Measurements from ENCODE around the gene KRT82. TPM values are rescaled to one million over a fixed set of nuclear protein-coding genes. Genes with fewer than 3 reads are reported as not detected.
"Not testable (repeated sequence)": the region's sequence is repeated elsewhere in the genome, so short reads cannot be mapped to it uniquely, and the experiment has no call there.

The KRT82 gene
- total and polyA plus RNA-seq, 7 experiments from 2014 or later, result not detected

DNA sequence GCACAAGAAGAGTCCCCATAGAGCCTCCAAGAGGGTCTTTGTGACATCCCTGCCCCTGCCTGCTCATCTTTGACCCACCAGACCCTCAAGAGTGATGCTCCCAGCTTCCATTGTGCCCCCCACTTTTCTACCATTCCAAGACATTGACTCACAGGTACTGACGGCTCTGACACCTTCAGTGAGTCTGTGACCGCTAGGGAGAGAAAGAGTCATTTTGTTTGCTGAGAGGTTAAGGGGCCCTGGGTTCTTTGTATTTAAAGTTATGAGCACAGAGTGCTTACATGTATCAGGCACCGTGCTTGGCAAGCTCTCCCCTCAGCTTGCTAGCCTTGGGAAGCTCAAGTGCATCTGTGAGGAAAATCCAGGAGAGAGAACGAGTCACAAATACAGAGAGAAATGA lies 7.1 kb upstream of the KRT82 start:
- Mint-ChIP-seq H3K27me3 (peaks cover 0 to 23% (median 10%) of the 10 kb centered on the region in 5 donors), H3K4me3 (no peak overlapping the region), H3K4me1 (no peaks in the 10 kb centered on the region), H3K9me3 (peaks cover 0 to 11% (median 0%) of the 10 kb centered on the region in 11 donors), H3K36me3 (no peaks in the 10 kb centered on the region), H3K27ac (no peak overlapping the region)
- Histone ChIP-seq H3K9me3 (ENCODE audit: control insufficient read depth in 2 of 3, low read length in 3 of 3) (no peaks in the 10 kb centered on the region), H3K27me3 (ENCODE audit: control insufficient read depth in 2 of 2, insufficient read depth in 2 of 2, low read length in 2 of 2) (no peaks in the 10 kb centered on the region), H3K27ac (ENCODE audit: low read depth, low read length) (no peak overlapping the region), H3K36me3 (ENCODE audit: control insufficient read depth in 2 of 3, insufficient read depth in 3 of 3, low read length in 3 of 3) (no peaks in the 10 kb centered on the region), H3K4me3 (ENCODE audit: low read length) (no peak overlapping the region), H3K4me1 (ENCODE audit: control insufficient read depth in 2 of 2, insufficient read depth in 2 of 2, low read length in 2 of 2) (no peaks in the 10 kb centered on the region)
- no peak for ATAC-seq
- ChIA-PET CTCF (no interaction called here), POLR2A (no interaction called here)
- no peak for DNase-seq
- intact Hi-C loops (cut with micrococcal nuclease), result no loop called here

DNA sequence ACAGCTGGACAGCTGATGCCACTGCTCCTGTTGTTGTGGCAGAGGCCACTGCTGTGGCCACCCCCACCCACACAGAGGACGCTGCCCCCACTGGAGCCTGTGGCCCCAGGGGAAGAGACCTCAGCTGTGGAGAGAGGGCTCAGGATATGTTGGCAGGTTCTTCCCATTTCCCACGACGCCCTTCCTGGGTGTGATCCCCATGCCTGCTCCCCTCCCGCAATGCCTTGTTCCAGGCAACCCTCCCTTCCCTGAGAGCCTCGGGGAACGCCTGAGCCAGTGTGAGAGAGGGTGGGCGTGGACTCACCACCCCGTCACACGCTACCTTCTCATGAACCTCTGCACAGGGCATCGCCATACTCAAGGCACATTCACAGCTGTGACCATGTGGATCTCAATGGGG lies 5.7 kb upstream of the KRT82 start:
- H3K27ac Mint-ChIP-seq, result no peak overlapping the region

DNA sequence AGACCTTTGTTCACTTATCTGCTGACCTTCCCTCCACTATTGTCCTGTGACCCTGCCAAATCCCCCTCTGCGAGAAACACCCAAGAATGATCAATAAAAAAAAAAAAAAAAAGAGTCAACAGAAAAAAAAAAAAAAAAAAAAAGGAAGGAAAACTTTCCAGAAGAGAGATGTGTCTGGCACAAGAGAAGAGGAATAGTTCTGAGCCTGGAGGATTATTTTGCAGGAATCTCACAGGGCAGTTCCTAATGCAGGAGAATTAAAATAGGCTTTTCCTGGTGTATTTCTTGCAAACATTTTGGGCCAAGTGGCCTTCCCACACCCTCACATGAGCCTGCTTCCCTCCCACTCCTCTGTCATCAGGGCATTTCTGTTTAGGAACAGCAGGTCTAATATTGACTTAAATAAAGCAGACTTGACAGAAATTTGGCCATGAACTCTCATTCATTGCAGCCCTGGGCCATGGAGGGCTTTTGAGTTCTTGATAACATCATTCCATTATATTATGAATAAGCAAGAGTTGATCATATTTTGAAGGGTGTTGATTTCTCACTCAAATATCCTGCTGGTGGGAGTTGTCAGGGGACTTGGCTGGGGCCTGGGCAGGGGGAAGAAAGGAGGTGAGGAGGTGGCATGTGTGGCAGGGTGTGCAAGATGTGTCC lies 4.6 kb upstream of the KRT82 start:
- H3K36me3 Mint-ChIP-seq; H3K36me3 ChIP-seq (ENCODE audit: control insufficient read depth in 2 of 3, insufficient read depth in 3 of 3, low read length in 3 of 3); H3K4me3 Mint-ChIP-seq; H3K9me3 ChIP-seq (ENCODE audit: control insufficient read depth in 2 of 3, low read length in 3 of 3); POLR2A ChIA-PET; H3K4me1 Mint-ChIP-seq; H3K4me1 ChIP-seq (ENCODE audit: control insufficient read depth in 2 of 2, insufficient read depth in 2 of 2, low read length in 2 of 2); DNase-seq; ATAC-seq; H3K27ac ChIP-seq (ENCODE audit: low read depth, low read length); H3K4me3 ChIP-seq (ENCODE audit: low read length); H3K27ac Mint-ChIP-seq; intact Hi-C loops (cut with micrococcal nuclease); CTCF ChIA-PET; H3K27me3 ChIP-seq (ENCODE audit: control insufficient read depth in 2 of 2, insufficient read depth in 2 of 2, low read length in 2 of 2): not testable (repeated sequence)
- Mint-ChIP-seq H3K27me3 (peaks cover 0 to 23% (median 10%) of the 10 kb centered on the region in 5 donors), H3K9me3 (peaks cover 0 to 11% (median 0%) of the 10 kb centered on the region in 11 donors)

More for the DNA sequence above, 5.7 kb upstream of the KRT82 start:
- Mint-ChIP-seq H3K4me3 (no peak overlapping the region), H3K4me1 (no peaks in the 10 kb centered on the region), H3K9me3 (peaks cover 0 to 11% (median 0%) of the 10 kb centered on the region in 11 donors), H3K27me3 (peaks cover 0 to 23% (median 10%) of the 10 kb centered on the region in 5 donors), H3K36me3 (peaks cover 0 to 3% (median 0%) of the 10 kb centered on the region in 5 donors)
- ATAC-seq (no peak), DNase-seq (no peak)
- no peaks in the 10 kb centered on the region for H3K27me3 ChIP-seq (ENCODE audit: control insufficient read depth in 2 of 2, insufficient read depth in 2 of 2, low read length in 2 of 2)
- no peak overlapping the region for H3K27ac ChIP-seq (ENCODE audit: low read depth, low read length)
- no peaks in the 10 kb centered on the region for H3K4me1 ChIP-seq (ENCODE audit: control insufficient read depth in 2 of 2, insufficient read depth in 2 of 2, low read length in 2 of 2)
- intact Hi-C loops (cut with micrococcal nuclease), result no loop called here
- ChIA-PET CTCF (no interaction called here), POLR2A (no interaction called here)
- H3K9me3 ChIP-seq (ENCODE audit: control insufficient read depth in 2 of 3, low read length in 3 of 3), result no peaks in the 10 kb centered on the region
- H3K4me3 ChIP-seq (ENCODE audit: low read length), result no peak overlapping the region
- H3K36me3 ChIP-seq (ENCODE audit: control insufficient read depth in 2 of 3, insufficient read depth in 3 of 3, low read length in 3 of 3), result no peaks in the 10 kb centered on the region

DNA sequence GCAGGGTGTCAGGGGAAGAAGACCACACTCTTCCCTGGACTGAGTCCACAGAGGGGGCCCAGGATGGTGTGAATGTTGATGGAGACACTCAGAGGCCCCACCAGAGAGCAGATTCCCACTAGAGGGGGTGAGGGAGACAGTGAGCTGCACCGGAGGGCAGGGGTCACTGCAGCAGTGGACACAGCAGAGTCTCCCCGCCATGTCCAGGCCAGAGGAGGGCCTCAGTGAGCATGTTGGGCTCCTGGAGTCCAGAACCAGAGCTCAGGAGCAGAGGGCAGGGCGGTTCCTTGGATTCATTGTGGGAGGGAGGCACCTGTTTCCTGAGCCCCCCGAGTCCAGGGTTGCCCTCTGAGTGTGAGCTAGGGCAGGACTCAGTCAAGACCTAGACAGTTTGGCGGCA lies 1.8 kb upstream of the KRT82 start:
- H3K27ac Mint-ChIP-seq, result no peak overlapping the region
- Histone ChIP-seq H3K27me3 (ENCODE audit: control insufficient read depth in 2 of 2, insufficient read depth in 2 of 2, low read length in 2 of 2) (no peaks in the 10 kb centered on the region), H3K4me3 (ENCODE audit: low read length) (no peak overlapping the region), H3K9me3 (ENCODE audit: control insufficient read depth in 2 of 3, low read length in 3 of 3) (no peaks in the 10 kb centered on the region), H3K4me1 (ENCODE audit: control insufficient read depth in 2 of 2, insufficient read depth in 2 of 2, low read length in 2 of 2) (no peaks in the 10 kb centered on the region), H3K27ac (ENCODE audit: low read depth, low read length) (no peak overlapping the region), H3K36me3 (ENCODE audit: control insufficient read depth in 2 of 3, insufficient read depth in 3 of 3, low read length in 3 of 3) (no peaks in the 10 kb centered on the region)
- ChIA-PET POLR2A (no interaction called here), CTCF (no interaction called here)
- H3K4me3 Mint-ChIP-seq, result no peak overlapping the region
- H3K9me3 Mint-ChIP-seq, result peaks cover 0 to 11% (median 0%) of the 10 kb centered on the region in 11 donors
- DNase-seq (no peak), ATAC-seq (no peak)
- peaks cover 0 to 3% (median 0%) of the 10 kb centered on the region in 5 donors for H3K36me3 Mint-ChIP-seq
- intact Hi-C loops (cut with micrococcal nuclease), result no loop called here
- no peaks in the 10 kb centered on the region for H3K4me1 Mint-ChIP-seq
- H3K27me3 Mint-ChIP-seq, result peaks cover 0 to 17% (median 5%) of the 10 kb centered on the region in 5 donors

DNA sequence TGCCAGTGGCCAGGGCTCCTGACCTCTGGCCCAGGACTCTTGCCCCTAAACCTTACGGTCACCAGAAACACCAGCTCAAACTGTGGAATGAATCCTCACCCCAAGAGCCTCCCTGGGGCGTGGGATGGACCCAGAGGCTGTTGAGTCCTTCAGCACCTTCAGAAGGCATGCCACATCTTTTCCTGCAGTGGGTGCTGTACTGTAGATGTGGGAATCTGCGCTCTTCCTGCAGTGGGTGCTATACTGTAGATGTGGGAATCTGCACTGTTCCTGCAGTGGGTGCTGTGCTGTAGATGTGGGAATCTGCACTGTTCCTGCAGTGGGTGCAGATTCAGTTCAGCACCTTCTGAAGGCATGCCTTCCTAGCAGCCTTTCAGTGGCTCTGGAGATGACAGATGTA lies 1.2 kb downstream of the KRT82 start:
- no peak overlapping the region for H3K27ac ChIP-seq (ENCODE audit: low read depth, low read length)
- no peaks in the 10 kb centered on the region for H3K4me1 Mint-ChIP-seq
- no peaks in the 10 kb centered on the region for H3K4me1 ChIP-seq (ENCODE audit: control insufficient read depth in 2 of 2, insufficient read depth in 2 of 2, low read length in 2 of 2)
- H3K36me3 Mint-ChIP-seq, result peaks cover 0 to 3% (median 0%) of the 10 kb centered on the region in 5 donors
- no peaks in the 10 kb centered on the region for H3K27me3 ChIP-seq (ENCODE audit: control insufficient read depth in 2 of 2, insufficient read depth in 2 of 2, low read length in 2 of 2)
- no peaks in the 10 kb centered on the region for H3K9me3 ChIP-seq (ENCODE audit: control insufficient read depth in 2 of 3, low read length in 3 of 3)
- DNase-seq (no peak), ATAC-seq (no peak)
- CTCF ChIA-PET, result no interaction called here
- no peak overlapping the region for H3K27ac Mint-ChIP-seq
- H3K36me3 ChIP-seq (ENCODE audit: control insufficient read depth in 2 of 3, insufficient read depth in 3 of 3, low read length in 3 of 3), result no peaks in the 10 kb centered on the region
- POLR2A ChIA-PET, result no interaction called here
- no peak overlapping the region for H3K4me3 Mint-ChIP-seq
- no peak overlapping the region for H3K4me3 ChIP-seq (ENCODE audit: low read length)
- H3K27me3 Mint-ChIP-seq, result peaks cover 0 to 17% (median 5%) of the 10 kb centered on the region in 5 donors
- peaks cover 0 to 6% (median 0%) of the 10 kb centered on the region in 11 donors for H3K9me3 Mint-ChIP-seq
- intact Hi-C loops (cut with micrococcal nuclease), result no loop called here

DNA sequence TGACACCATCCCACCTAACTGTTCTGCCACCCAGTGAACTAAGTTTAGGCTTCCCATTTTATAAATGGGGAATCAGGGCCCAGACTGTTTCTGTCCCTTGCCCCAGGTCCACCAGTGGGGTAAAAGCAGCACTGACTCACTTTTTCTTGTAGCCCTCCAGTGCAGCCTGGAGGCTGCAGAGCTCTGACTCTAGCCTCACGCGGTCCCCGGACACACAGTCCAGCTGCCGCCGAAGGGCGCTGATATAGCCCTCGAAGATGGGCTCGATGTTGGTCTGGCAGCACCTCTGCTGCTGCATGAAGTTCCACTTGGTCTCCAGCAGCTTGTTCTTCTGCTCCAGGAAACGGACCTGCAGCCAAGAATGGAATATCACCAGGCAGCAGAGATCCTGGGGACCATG lies 2.6 kb downstream of the KRT82 start:
- DNase-seq (no peak), ATAC-seq (no peak)
- CTCF ChIA-PET, result interaction anchor here (1.0 kb wide), 1 partner anchor 103 kb away, joined by 3 read pairs; no protein-coding TSS in a partner anchor
- Histone ChIP-seq H3K4me1 (ENCODE audit: control insufficient read depth in 2 of 2, insufficient read depth in 2 of 2, low read length in 2 of 2) (no peaks in the 10 kb centered on the region), H3K27me3 (ENCODE audit: control insufficient read depth in 2 of 2, insufficient read depth in 2 of 2, low read length in 2 of 2) (no peaks in the 10 kb centered on the region), H3K9me3 (ENCODE audit: control insufficient read depth in 2 of 3, low read length in 3 of 3) (no peaks in the 10 kb centered on the region), H3K27ac (ENCODE audit: low read depth, low read length) (no peak overlapping the region), H3K4me3 (ENCODE audit: low read length) (no peak overlapping the region), H3K36me3 (ENCODE audit: control insufficient read depth in 2 of 3, insufficient read depth in 3 of 3, low read length in 3 of 3) (no peaks in the 10 kb centered on the region)
- peaks cover 0 to 3% (median 0%) of the 10 kb centered on the region in 5 donors for H3K36me3 Mint-ChIP-seq
- POLR2A ChIA-PET, result no interaction called here
- no peak overlapping the region for H3K27ac Mint-ChIP-seq
- peaks cover 0 to 3% (median 0%) of the 10 kb centered on the region in 11 donors for H3K9me3 Mint-ChIP-seq
- peaks cover 0 to 22% (median 3%) of the 10 kb centered on the region in 5 donors for H3K27me3 Mint-ChIP-seq
- peaks cover 0 to 2% (median 0%) of the 10 kb centered on the region in 7 donors for H3K4me1 Mint-ChIP-seq
- no peak overlapping the region for H3K4me3 Mint-ChIP-seq
- intact Hi-C loops (cut with micrococcal nuclease), result no loop called here
